Skeletal muscle satellite cell (primary cell): ENCODE data around the gene QSOX1.

Experiments
- H3K27me3 ChIP-seq: 2 replicates; pipeline ENCODE4 v1.7.0; 2013; ENCODE audit warnings: low read length; ENCODE audit not compliant: control insufficient read depth, insufficient read depth
- H3K36me3 ChIP-seq: 2 replicates; pipeline ENCODE4 v1.7.0; 2013; ENCODE audit warnings: mild to moderate bottlenecking, control low read depth, low read length; ENCODE audit not compliant: insufficient read depth
- H3K4me1 ChIP-seq: 2 replicates; pipeline ENCODE4 v1.7.0; 2013; ENCODE audit warnings: low read length; ENCODE audit not compliant: control insufficient read depth, insufficient read depth
- H3K4me2 ChIP-seq: 2 replicates; pipeline ENCODE4 v1.7.0; 2013; ENCODE audit warnings: mild to moderate bottlenecking, low read length
- H3K4me3 ChIP-seq: 2 replicates; pipeline ENCODE4 v1.7.0; 2013; ENCODE audit warnings: low read length
- H3K9ac ChIP-seq: 2 replicates; pipeline ENCODE4 v1.7.0; 2013; ENCODE audit warnings: mild to moderate bottlenecking, low read depth, low read length, moderate library complexity
- H3K9me3 ChIP-seq: replicated peaks from 2 replicates; pipeline ENCODE4 v1.7.0; 2013; ENCODE audit warnings: mild to moderate bottlenecking, control low read depth, low read length

Gene QSOX1

DNA sequence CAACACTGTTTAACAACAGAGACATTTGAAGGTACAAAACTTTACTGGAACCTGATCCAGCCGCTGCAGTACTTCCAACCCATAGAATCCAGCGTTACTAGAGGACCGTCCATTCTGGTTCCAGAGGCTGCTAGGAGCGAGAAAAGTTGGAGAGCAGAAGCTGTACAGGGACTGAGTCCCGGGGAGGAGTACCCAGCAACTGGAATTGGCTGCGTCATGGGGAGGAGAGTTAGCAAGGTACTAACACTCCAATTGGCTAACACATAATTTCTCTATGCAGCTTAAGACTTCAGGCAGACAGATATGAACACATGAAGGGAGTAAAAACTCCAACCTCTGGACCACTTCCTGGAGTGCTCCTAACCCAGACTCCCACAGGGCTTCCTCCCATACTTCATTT, 2.1 kb upstream of the QSOX1 start:
- Histone ChIP-seq H3K27me3 (no peaks in the 10 kb centered on the region), H3K4me1 (peaks cover 46% of the 10 kb centered on the region), H3K36me3 (no peaks in the 10 kb centered on the region), H3K4me2 (no peak overlapping the region), H3K9ac (no peak overlapping the region), H3K9me3 (no peaks in the 10 kb centered on the region), H3K4me3 (no peak overlapping the region)

DNA sequence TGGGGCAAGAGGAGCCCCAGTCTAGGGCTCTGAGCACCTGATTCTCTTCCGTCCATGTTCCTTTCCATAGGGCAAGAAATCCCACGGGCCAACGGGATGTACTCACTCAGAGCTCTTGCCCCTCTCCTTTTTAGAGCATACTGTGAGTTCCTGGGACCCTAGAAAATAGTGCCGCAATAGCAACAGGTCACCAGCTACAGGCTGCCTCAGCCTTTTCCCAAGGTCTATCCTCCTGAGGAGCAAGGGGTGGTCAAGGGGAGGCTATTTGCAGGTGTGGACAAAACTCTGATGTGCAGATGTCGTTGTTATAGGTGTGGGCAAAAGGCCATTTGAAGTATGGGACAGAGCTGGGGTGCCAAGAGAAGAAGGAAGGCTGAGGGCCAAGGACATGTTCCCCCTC, 1.6 kb upstream of the QSOX1 start:
- H3K9me3 ChIP-seq, result no peaks in the 10 kb centered on the region
- H3K36me3 ChIP-seq, result no peaks in the 10 kb centered on the region
- H3K4me1 ChIP-seq, result peaks cover 51% of the 10 kb centered on the region
- H3K4me2 ChIP-seq, result no peak overlapping the region
- no peak overlapping the region for H3K9ac ChIP-seq
- H3K27me3 ChIP-seq, result no peaks in the 10 kb centered on the region
- H3K4me3 ChIP-seq, result no peak overlapping the region

DNA sequence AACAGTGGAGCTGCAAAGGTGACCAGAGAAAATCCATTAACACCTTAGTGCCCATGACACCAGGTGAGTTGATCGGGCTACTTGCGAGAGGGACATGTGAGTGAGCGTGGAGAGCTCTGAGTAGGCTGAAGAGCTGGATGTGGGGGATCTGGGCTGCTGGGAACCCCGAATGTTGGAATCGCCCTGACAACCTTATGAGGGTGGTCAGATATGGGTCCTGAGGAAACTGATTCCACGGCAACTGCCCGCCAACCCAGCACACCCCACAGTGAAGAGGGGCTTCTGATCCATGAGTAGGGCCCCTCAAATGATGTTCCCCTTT, 705 bp upstream of the QSOX1 start:
- peak overlapping the region; percentile 82 for H3K4me3 ChIP-seq
- no peaks in the 10 kb centered on the region for H3K36me3 ChIP-seq
- H3K4me1 ChIP-seq, result peaks cover 51% of the 10 kb centered on the region
- peak overlapping the region; percentile 93 for H3K9ac ChIP-seq
- peak overlapping the region; percentile 98 for H3K4me2 ChIP-seq
- H3K9me3 ChIP-seq, result no peaks in the 10 kb centered on the region
- no peaks in the 10 kb centered on the region for H3K27me3 ChIP-seq

DNA sequence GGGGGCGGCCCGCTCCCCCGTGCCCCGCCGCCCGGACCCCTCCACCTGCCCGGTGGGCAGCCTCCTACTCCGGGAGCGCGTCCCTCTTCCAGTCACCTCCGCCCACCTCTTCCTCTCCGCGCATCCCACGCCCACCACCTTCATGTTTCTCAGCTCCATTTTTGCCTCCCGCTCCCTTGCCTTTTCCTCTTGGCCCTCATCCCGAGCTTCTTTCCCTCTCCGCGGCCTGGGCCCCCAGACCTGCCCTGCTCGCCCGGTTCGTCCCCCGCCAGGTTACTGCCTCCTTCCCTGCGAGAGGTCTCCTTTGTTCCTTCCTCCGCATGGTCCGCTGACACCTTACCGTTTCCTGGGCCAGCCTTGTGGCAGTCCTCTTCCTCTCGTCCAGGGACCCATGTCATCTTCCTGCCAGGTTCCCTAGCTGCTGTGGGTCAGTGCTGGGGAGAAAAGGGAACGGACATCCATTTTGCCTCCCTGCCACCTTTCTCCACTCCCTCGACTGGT, 563 bp downstream of the QSOX1 start:
- Histone ChIP-seq H3K36me3 (no peaks in the 10 kb centered on the region), H3K27me3 (no peaks in the 10 kb centered on the region), H3K4me2 (peak overlapping the region; percentile 95), H3K4me1 (peaks cover 51% of the 10 kb centered on the region), H3K9ac (peak overlapping the region; percentile 81), H3K9me3 (no peaks in the 10 kb centered on the region), H3K4me3 (peak overlapping the region; percentile 82)

DNA sequence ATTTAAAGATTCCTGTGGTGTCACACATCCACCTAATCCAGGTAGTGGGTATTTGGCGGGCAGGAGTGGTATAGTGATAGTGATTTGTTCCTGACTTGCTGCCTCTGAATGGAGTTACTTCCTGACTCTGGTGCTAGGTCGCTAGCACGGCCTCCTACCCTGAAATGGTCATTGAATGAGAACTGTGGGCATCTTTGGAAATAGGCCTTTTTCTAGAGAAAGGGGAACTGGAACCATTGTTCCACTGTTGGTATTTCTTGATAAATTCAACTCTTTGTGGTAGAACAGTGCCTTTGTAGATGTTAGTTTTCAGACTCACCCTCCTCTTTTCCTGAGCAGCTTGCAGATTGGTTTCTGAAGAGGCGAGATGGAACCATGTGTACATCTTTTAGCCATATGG, 1.5 kb downstream of the QSOX1 start:
- H3K9me3 ChIP-seq, result no peaks in the 10 kb centered on the region
- H3K4me2 ChIP-seq, result peak overlapping the region; percentile 95
- H3K27me3 ChIP-seq, result no peaks in the 10 kb centered on the region
- peak overlapping the region; percentile 82 for H3K4me3 ChIP-seq
- H3K9ac ChIP-seq, result peak overlapping the region; percentile 81
- H3K4me1 ChIP-seq, result peaks cover 42% of the 10 kb centered on the region
- H3K36me3 ChIP-seq, result no peaks in the 10 kb centered on the region

DNA sequence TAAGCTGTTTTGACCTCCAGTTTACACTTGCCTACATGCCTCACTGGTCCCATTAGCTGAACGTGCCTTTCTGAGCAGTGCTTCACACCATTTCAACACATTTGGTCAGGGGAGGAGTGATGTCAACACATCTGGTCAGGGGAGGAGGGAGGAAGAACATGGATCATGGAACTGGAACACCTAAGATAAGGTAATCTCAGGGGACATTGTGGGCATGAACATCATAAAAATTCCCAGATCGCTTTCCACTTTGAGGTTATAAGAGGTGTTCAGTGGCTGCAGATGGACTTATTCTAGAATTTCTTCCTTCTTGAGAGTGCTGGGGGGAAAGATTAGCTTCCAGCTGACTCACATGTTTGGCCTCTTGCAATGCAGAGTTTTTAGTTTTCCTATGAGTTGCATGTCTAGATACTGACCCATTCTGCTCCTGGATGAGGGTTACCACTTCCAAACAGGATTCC, 2.0 kb downstream of the QSOX1 start:
- H3K27me3 ChIP-seq, result no peaks in the 10 kb centered on the region
- H3K9ac ChIP-seq, result peak overlapping the region; percentile 81
- peak overlapping the region; percentile 95 for H3K4me2 ChIP-seq
- H3K4me3 ChIP-seq, result peak overlapping the region; percentile 82
- peaks cover 39% of the 10 kb centered on the region for H3K4me1 ChIP-seq
- no peaks in the 10 kb centered on the region for H3K9me3 ChIP-seq
- H3K36me3 ChIP-seq, result no peaks in the 10 kb centered on the region

DNA sequence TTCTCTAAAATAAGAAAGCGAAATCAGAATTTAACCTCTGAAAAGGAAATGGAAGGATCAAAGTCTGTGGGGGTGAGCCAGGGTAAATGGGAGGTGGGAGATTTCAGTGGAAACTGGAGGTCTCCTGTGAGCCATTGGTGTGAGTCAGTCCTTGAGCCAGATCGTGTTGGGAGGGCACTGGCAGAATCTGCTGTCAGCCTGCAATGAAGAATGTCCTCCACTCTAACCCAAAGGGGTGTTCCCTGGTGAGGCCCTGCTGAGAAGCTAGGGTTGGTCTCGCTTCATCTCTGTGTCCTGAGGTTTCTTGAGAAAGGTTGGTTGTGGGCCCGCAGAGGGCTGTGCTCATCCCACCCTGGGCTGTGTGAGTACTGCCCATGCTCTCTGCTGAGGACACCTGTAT, 2.4 kb downstream of the QSOX1 start:
- peak overlapping the region; percentile 24 for H3K9ac ChIP-seq

DNA sequence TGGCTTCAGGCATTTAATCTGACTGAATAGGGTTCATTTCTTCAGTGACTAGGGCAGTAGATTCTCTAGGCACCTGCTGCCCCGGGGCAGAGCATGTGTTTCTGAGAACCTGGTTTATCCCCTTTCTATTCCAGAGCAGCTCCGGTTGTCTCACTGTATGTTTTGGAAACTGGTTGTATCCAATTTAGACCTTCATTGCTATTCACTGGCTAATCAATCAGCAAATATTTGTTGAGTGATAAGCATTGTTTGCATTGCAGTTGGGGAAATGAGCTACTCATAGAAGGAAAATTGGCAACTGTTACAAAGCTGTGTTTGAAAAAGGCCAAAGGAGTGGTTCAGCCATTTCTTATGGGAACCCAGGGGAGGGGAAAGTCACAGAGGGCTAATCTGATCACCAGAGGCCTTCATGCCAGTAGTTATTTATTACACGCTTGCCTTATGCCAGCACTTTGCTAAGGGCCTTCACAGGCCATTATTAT, 2.9 kb downstream of the QSOX1 start:
- Histone ChIP-seq H3K4me3 (peak overlapping the region; percentile 82), H3K9ac (peak overlapping the region; percentile 24), H3K9me3 (no peaks in the 10 kb centered on the region), H3K36me3 (no peaks in the 10 kb centered on the region), H3K4me2 (peak overlapping the region; percentile 95), H3K4me1 (peaks cover 30% of the 10 kb centered on the region), H3K27me3 (no peaks in the 10 kb centered on the region)

More for the DNA sequence above, 2.4 kb downstream of the QSOX1 start:
- H3K36me3 ChIP-seq, result no peaks in the 10 kb centered on the region
- no peaks in the 10 kb centered on the region for H3K27me3 ChIP-seq
- no peaks in the 10 kb centered on the region for H3K9me3 ChIP-seq
- H3K4me1 ChIP-seq, result peaks cover 34% of the 10 kb centered on the region
- peak overlapping the region; percentile 82 for H3K4me3 ChIP-seq
- peak overlapping the region; percentile 95 for H3K4me2 ChIP-seq

DNA sequence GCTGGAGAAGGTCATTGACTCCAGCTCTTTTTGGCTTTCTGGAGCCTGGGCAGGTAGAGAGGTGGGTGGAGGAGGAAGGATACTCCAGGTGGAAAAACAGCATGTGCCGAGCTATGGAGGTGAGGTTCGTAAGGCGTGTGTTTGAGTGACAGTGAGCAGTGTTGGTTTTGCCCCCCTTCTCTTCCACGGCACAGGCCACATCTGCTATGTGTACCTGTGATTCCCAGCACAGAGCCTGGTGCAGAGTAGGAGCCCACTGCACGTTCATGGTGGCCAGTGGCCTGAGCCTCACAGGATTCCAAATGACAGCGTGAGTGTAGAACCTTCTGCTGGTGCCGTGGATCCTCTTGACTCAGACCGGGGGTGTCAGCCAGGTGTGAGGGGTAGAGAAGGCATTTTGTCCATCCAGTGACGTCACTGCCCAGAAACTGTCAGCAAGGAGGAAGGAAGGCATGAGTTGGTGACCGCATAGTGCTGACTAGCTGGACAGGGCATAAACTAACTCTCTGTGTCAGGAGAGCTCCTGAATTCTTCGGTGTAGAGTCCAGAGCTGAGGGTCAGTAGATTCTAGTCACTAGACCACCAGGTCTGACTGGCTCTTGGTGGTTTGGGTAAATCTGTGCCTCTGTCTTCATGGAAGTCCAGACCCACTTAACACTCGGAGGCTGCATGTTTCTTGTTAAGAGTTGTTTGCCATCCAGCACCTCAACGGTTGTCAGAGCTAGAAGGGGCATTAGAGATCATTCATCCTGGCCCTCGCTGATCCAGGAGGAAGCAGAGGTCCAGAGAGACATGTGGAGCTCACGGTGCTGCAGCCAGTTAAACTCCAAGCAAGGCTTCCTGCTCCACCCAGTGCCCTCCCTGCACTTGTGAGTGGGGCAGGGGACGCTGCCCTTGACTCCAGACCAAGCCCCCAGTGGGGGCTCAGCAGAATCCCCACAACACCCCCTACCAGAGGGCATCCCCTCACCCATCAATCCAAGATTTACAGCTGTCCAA, 3.8 kb downstream of the QSOX1 start:
- Histone ChIP-seq H3K9ac (no peak overlapping the region), H3K4me1 (peaks cover 30% of the 10 kb centered on the region), H3K27me3 (no peaks in the 10 kb centered on the region), H3K36me3 (no peaks in the 10 kb centered on the region), H3K4me2 (peak overlapping the region; percentile 95), H3K9me3 (no peaks in the 10 kb centered on the region), H3K4me3 (no peak overlapping the region)

DNA sequence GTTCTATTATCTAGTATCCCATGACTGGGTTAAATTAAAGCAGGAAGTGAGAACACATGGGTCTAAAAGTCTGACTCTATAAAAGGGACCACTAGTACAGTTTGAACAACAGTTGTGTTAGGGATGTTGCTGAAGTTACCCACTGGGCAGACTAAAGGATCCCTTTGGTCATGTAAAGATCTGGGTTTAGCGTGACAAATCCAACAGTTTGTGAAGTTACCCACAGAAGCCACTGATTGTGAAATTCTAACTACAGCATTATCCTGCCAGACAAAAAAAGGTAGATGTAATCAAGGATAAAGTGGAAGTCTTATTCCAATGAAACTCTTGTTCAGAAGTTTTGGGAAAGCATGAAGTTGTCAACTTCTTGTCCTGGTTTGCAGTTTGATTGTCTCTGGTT, 5.7 kb downstream of the QSOX1 start:
- Histone ChIP-seq H3K9ac (no peak overlapping the region), H3K36me3 (no peaks in the 10 kb centered on the region), H3K9me3 (no peaks in the 10 kb centered on the region), H3K4me3 (no peak overlapping the region), H3K27me3 (no peaks in the 10 kb centered on the region), H3K4me2 (no peak overlapping the region), H3K4me1 (peaks cover 22% of the 10 kb centered on the region)

DNA sequence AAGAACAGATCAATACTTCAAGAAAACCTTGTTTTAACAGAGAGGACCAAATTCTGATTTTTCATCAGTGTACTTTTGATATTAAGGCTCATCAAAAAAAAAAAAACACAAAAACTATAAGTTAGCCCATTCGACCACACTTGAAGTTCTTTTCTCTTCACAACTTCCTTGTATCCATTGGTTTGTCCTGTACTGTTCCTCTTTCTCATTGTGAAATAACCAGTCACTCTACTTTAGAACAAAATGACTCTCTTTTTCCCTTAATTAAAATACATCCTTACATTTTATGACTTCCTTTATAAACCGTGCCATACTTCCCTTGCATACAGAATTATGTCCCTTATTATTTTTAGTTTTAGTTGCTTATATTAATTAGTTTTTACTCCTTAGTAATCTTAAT, 8.4 kb downstream of the QSOX1 start:
- Histone ChIP-seq H3K4me3 (no peak overlapping the region), H3K36me3 (peaks cover 10% of the 10 kb centered on the region), H3K9ac (no peak overlapping the region), H3K27me3 (no peaks in the 10 kb centered on the region), H3K4me1 (peaks cover under 1% of the 10 kb centered on the region), H3K4me2 (no peak overlapping the region), H3K9me3 (no peaks in the 10 kb centered on the region)
